H9 (cell line): ENCODE data around the gene ERMN. TPM values are rescaled to one million over a fixed set of nuclear protein-coding genes. Genes with fewer than 3 reads are reported as not detected.

Experiments
- DNase-seq: peaks from one replicate; pipeline ENCODE4 v3.0.0-alpha.2; 2017
- H2AFZ ChIP-seq: one replicate; pipeline ENCODE4 v1.6.1; 2013; ENCODE audit warnings: mild to moderate bottlenecking, low read length, control low read depth, moderate library complexity
- H2AK5ac ChIP-seq: 2 replicates; pipeline ENCODE4 v1.6.1; 2013; ENCODE audit warnings: low read length, control low read depth, mixed read lengths; ENCODE audit not compliant: insufficient read length
- H2BK120ac ChIP-seq: one replicate; pipeline ENCODE4 v1.6.1; 2013; ENCODE audit warnings: low read depth, mild to moderate bottlenecking, low read length, control low read depth, inconsistent platforms; ENCODE audit not compliant: poor library complexity, severe bottlenecking
- H2BK12ac ChIP-seq: 2 replicates; pipeline ENCODE4 v1.6.1; 2013; ENCODE audit warnings: low read length, control low read depth, mixed read lengths, low read depth; ENCODE audit not compliant: insufficient read length
- H2BK15ac ChIP-seq: 2 replicates; pipeline ENCODE4 v1.6.1; 2013; ENCODE audit warnings: low read depth, low read length, control low read depth
- H2BK20ac ChIP-seq: one replicate; pipeline ENCODE4 v1.6.1; 2013; ENCODE audit warnings: low read depth, mild to moderate bottlenecking, low read length, control low read depth, inconsistent platforms; ENCODE audit not compliant: poor library complexity, severe bottlenecking
- H2BK5ac ChIP-seq: 2 replicates; pipeline ENCODE4 v1.6.1; 2013; ENCODE audit warnings: low read length, control low read depth, mixed read lengths; ENCODE audit not compliant: insufficient read length
- H3K14ac ChIP-seq: 2 replicates; pipeline ENCODE4 v1.6.1; 2013; ENCODE audit warnings: low read length, control low read depth; ENCODE audit not compliant: insufficient read depth
- H3K18ac ChIP-seq: 2 replicates; pipeline ENCODE4 v1.6.1; 2013; ENCODE audit warnings: low read depth, mild to moderate bottlenecking, mixed read lengths, low read length, control low read depth; ENCODE audit not compliant: insufficient read length
- H3K23ac ChIP-seq: 2 replicates; pipeline ENCODE4 v1.6.1; 2013; ENCODE audit warnings: low read length, control low read depth, mixed read lengths, low read depth; ENCODE audit not compliant: insufficient read length
- H3K23me2 ChIP-seq: 2 replicates; pipeline ENCODE4 v1.6.1; 2013; ENCODE audit warnings: low read depth, mild to moderate bottlenecking, mixed read lengths, low read length, control low read depth; ENCODE audit not compliant: insufficient read length, poor library complexity, severe bottlenecking
- H3K27ac ChIP-seq: 2 replicates; pipeline ENCODE4 v1.5.1; 2013; ENCODE audit warnings: low read length, control low read depth, mixed read lengths, low read depth; ENCODE audit not compliant: insufficient read length
- H3K27me3 ChIP-seq: 2 replicates; pipeline ENCODE4 v1.6.1; 2013; ENCODE audit warnings: low read length, control low read depth, inconsistent platforms; ENCODE audit not compliant: insufficient read depth
- H3K4ac ChIP-seq: 2 replicates; pipeline ENCODE4 v1.6.1; 2013; ENCODE audit warnings: low read depth, mild to moderate bottlenecking, control low read depth, inconsistent platforms, low read length, moderate library complexity
- H3K4me1 ChIP-seq: 2 replicates; pipeline ENCODE4 v1.6.1; 2013; ENCODE audit warnings: low read length, control low read depth, inconsistent platforms; ENCODE audit not compliant: insufficient read depth
- H3K4me2 ChIP-seq: 2 replicates; pipeline ENCODE4 v1.6.1; 2013; ENCODE audit warnings: low read length, control low read depth, mixed read lengths; ENCODE audit not compliant: insufficient read length, insufficient read depth
- H3K56ac ChIP-seq: 2 replicates; pipeline ENCODE4 v1.6.1; 2013; ENCODE audit warnings: low read depth, mild to moderate bottlenecking, mixed read lengths, low read length, control low read depth; ENCODE audit not compliant: insufficient read length
- H3K79me1 ChIP-seq: 2 replicates; pipeline ENCODE4 v1.6.1; 2013; ENCODE audit warnings: low read depth, mild to moderate bottlenecking, moderate library complexity, low read length, control low read depth, inconsistent platforms; ENCODE audit not compliant: insufficient read depth, poor library complexity, severe bottlenecking
- H3K79me2 ChIP-seq: 2 replicates; pipeline ENCODE4 v1.6.1; 2013; ENCODE audit warnings: low read length, control low read depth, inconsistent platforms; ENCODE audit not compliant: insufficient read depth
- H3K9ac ChIP-seq: 2 replicates; pipeline ENCODE4 v1.6.1; 2013; ENCODE audit warnings: low read length, control low read depth, mixed read lengths; ENCODE audit not compliant: insufficient read length; ENCODE audit errors: extremely low read depth
- H3K9me3 ChIP-seq: one replicate; pipeline ENCODE4 v1.6.1; 2013; ENCODE audit warnings: low read depth, low read length, inconsistent platforms; ENCODE audit not compliant: control insufficient read depth
- H3T11ph ChIP-seq: one replicate; pipeline ENCODE4 v1.6.1; 2013; ENCODE audit warnings: mild to moderate bottlenecking, low read length, control low read depth, inconsistent platforms
- H4K20me1 ChIP-seq: one replicate; pipeline ENCODE4 v1.6.1; 2013; ENCODE audit not compliant: control insufficient read depth, insufficient read length, insufficient read depth
- H4K5ac ChIP-seq: 2 replicates; pipeline ENCODE4 v1.6.1; 2013; ENCODE audit warnings: low read depth, mild to moderate bottlenecking, mixed read lengths, low read length, control low read depth; ENCODE audit not compliant: insufficient read length
- H4K8ac ChIP-seq: replicated peaks from 2 replicates; pipeline ENCODE4 v1.6.1; 2013; ENCODE audit warnings: low read length, control low read depth, mixed read lengths, low read depth; ENCODE audit not compliant: insufficient read length
- H4K91ac ChIP-seq: 2 replicates; pipeline ENCODE4 v1.6.1; 2013; ENCODE audit warnings: low read depth, mild to moderate bottlenecking, moderate library complexity, mixed read lengths, low read length, control low read depth; ENCODE audit not compliant: insufficient read length
- H3K27ac Mint-ChIP-seq, 3 experiments: 2 replicates in 2 of 3; 3 replicates in 1 of 3; pipeline ENCODE4 v1.8.0; 2020 to 2021; ENCODE audit warnings: mixed read lengths in 3 of 3, mild to moderate bottlenecking in 1 of 3, moderate library complexity in 1 of 3
- H3K27me3 Mint-ChIP-seq: 2 replicates; pipeline ENCODE4 v1.8.0; 2021; ENCODE audit warnings: low read depth, mild to moderate bottlenecking, moderate library complexity, mixed read lengths
- H3K36me3 Mint-ChIP-seq, 3 experiments: 2 replicates in 2 of 3; 3 replicates in 1 of 3; pipeline ENCODE4 v1.8.0; 2020 to 2021; ENCODE audit warnings: low read depth in 3 of 3, mixed read lengths in 3 of 3; ENCODE audit not compliant: insufficient read depth in 1 of 3
- H3K4me1 Mint-ChIP-seq, 2 experiments: 2 replicates each; pipeline ENCODE4 v1.8.0; 2020; ENCODE audit warnings: mixed read lengths in 2 of 2
- H3K4me3 Mint-ChIP-seq, 2 experiments: 2 replicates in 1 of 2; 3 replicates in 1 of 2; pipeline ENCODE4 v1.8.0; 2020 to 2021; ENCODE audit warnings: mild to moderate bottlenecking in 2 of 2, mixed read lengths in 2 of 2, moderate library complexity in 1 of 2
- H3K9me3 Mint-ChIP-seq, 2 experiments: 2 replicates in 1 of 2; 3 replicates in 1 of 2; pipeline ENCODE4 v1.8.0; 2020; ENCODE audit warnings: mild to moderate bottlenecking in 2 of 2, mixed read lengths in 2 of 2, moderate library complexity in 1 of 2
- CTCF ChIP-seq: fragments of 200-600 bp; sonication (generic); conservative IDR thresholded peaks from 3 replicates; pipeline ENCODE4 v1.8.0; 2021; ENCODE audit warnings: antibody characterized with exemption, mild to moderate bottlenecking
- WGBS: extraction: QIAGEN DNeasy Blood & Tissue Kit; methylation state at CpG from one replicate; pipeline ENCODE4 v1.1.7; 2013; ENCODE audit warnings: missing lambda C conversion rate, low lambda C conversion rate, mixed read lengths; ENCODE audit not compliant: insufficient read length; ENCODE audit errors: extremely low coverage; 5-methylcytosine and 5-hydroxymethylcytosine counted together
- total RNA-seq: library from RNA; stranded (reverse); gene quantifications from 2 replicates; pipeline ENCODE4 v1.2.1, GENCODE V29; 2021

The ERMN gene
- total RNA-seq, 1 experiment from 2014 or later = 0.48 TPM

DNA sequence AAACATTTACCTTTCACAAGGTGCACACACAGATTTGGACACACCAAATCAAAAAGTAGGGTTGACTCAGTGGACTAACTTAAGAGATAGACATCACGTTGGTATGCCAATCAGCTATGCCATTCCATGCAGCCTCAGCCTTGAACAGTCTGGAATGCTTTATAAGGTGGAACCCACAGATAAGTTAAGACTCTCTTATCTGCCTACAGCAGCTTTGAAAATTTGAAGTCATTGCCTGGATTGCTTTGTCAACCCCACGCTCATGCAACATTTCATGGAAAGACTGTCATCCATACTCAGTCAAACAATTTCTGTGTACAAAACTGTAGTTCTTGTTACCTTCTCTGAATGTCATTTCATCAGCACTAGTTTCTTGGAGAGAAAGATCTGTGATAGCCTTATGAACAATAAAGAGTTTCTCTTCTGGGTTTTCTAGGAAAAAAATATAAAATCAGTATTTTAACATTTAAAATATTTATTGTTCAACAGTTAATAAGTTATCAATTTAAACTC, 1.2 kb downstream of the ERMN start:
- Histone ChIP-seq H3K79me2 (no peaks in the 10 kb centered on the region), H3K27me3 (no peaks in the 10 kb centered on the region), H2BK120ac (no peak overlapping the region), H2BK12ac (no peak overlapping the region), H4K20me1 (no peaks in the 10 kb centered on the region), H3K9ac (no peak overlapping the region), H3K23ac (no peak overlapping the region), H3T11ph (no peak overlapping the region), H3K4me2 (no peak overlapping the region), H3K23me2 (no peaks in the 10 kb centered on the region), H2AK5ac (no peak overlapping the region), H2BK5ac (no peak overlapping the region), H3K79me1 (no peaks in the 10 kb centered on the region), H3K27ac (no peak overlapping the region), H4K8ac (no peak overlapping the region), H2BK15ac (no peak overlapping the region), H3K9me3 (no peaks in the 10 kb centered on the region), H3K14ac (no peak overlapping the region), H3K4me1 (peaks cover 5% of the 10 kb centered on the region; the same call in 1 of the 2 replicates), H3K18ac (no peak overlapping the region), H3K4ac (no peak overlapping the region), H2BK20ac (no peak overlapping the region), H2AFZ (no peak overlapping the region), H4K91ac (no peak overlapping the region), H3K56ac (no peak overlapping the region), H4K5ac (no peak overlapping the region)
- no peak for TF ChIP-seq CTCF
- H3K4me1 Mint-ChIP-seq = peaks cover 41 to 57% of the 10 kb centered on the region in 2 experiments
- no peak for DNase-seq
- no peaks in the 10 kb centered on the region for H3K36me3 Mint-ChIP-seq
- H3K27ac Mint-ChIP-seq = no peak overlapping the region
- no peaks in the 10 kb centered on the region for H3K27me3 Mint-ChIP-seq
- no CpG with 5 or more reads among the region's 2 CpGs for WGBS
- H3K4me3 Mint-ChIP-seq = no peak overlapping the region
- no peaks in the 10 kb centered on the region for H3K9me3 Mint-ChIP-seq
